Measurements from ENCODE around the gene RUNX1.

DNA sequence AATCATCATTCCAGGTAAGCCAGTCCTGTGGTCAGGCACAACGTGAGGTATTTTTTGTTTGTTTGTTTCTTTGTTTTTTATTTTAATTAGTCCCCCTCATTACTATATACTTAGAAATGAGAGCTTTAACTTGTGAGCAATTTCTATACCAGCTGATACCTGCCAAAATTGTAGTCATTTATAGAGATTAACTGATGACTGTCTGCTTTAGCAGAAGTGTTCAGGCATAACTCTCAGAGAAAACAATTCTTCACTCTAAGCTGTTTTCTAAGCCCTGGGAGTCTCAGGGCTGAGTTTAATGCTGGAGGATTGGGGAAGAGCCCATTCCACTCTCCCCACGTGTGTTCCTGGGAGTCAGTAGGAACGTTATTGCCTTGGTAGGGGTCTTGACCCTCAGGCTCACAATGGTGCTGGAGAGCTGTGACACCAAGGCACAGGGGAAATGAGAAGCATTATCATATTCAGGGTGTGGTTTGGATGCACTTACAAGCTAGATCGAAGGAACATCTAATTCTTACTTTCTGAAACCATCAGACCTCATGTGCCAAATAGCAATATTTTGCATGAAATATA lies 212.1 kb downstream of the RUNX1 start:
- TF ChIP-seq, protein P1, sequence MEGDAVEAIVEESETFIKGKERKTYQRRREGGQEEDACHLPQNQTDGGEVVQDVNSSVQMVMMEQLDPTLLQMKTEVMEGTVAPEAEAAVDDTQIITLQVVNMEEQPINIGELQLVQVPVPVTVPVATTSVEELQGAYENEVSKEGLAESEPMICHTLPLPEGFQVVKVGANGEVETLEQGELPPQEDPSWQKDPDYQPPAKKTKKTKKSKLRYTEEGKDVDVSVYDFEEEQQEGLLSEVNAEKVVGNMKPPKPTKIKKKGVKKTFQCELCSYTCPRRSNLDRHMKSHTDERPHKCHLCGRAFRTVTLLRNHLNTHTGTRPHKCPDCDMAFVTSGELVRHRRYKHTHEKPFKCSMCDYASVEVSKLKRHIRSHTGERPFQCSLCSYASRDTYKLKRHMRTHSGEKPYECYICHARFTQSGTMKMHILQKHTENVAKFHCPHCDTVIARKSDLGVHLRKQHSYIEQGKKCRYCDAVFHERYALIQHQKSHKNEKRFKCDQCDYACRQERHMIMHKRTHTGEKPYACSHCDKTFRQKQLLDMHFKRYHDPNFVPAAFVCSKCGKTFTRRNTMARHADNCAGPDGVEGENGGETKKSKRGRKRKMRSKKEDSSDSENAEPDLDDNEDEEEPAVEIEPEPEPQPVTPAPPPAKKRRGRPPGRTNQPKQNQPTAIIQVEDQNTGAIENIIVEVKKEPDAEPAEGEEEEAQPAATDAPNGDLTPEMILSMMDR (IDR thresholded peaks at IDR 0.05 in 8 of 11, conservative IDR thresholded peaks at IDR 0.05 in 3 of 11): no peak
- TF ChIP-seq POLR2A (IDR thresholded peaks at IDR 0.05): no peak
- TF ChIP-seq POLR2AphosphoS5 (IDR thresholded peaks at IDR 0.05): no peak

All from spleen (tissue), 7 donors.